HepG2 (cell line): Measurements from ENCODE around the gene SGPL1. TPM values are rescaled to one million over a fixed set of nuclear protein-coding genes. Genes with fewer than 3 reads are reported as not detected.

Source experiments
- MTF1 ChIP-seq: sonication (generic); formaldehyde crosslinking; IDR thresholded peaks from 2 replicates; pipeline ENCODE4 v1.5.0; 2020; ENCODE audit warnings: missing genetic modification reagents
- MXD3 ChIP-seq: IDR thresholded peaks from 2 replicates; pipeline ENCODE4 v1.6.1; 2016; ENCODE audit warnings: mild to moderate bottlenecking, missing biosample characterization, missing genetic modification reagents
- PITX1 ChIP-seq: sonication (generic); formaldehyde crosslinking; IDR thresholded peaks from 2 replicates; pipeline ENCODE4 v1.5.1; 2020; ENCODE audit warnings: mild to moderate bottlenecking, missing genetic modification reagents
- XBP1 ChIP-seq: sonication (generic); formaldehyde crosslinking; IDR thresholded peaks from 2 replicates; pipeline ENCODE4 v1.5.0; 2020; ENCODE audit warnings: missing genetic modification reagents
- ZBTB7B ChIP-seq: sonication (generic); formaldehyde crosslinking; IDR thresholded peaks from 2 replicates; pipeline ENCODE4 v1.4.0; 2020; ENCODE audit warnings: missing genetic modification reagents
- ZHX2 ChIP-seq, 2 experiments: sonication (generic) in 1 of 2; formaldehyde crosslinking in 1 of 2; IDR thresholded peaks; 2 replicates each; pipeline versions ENCODE4 v1.6.1 to v1.9.0; 2014 to 2022; ENCODE audit warnings: antibody characterized with exemption in 1 of 2, borderline replicate concordance in 1 of 2, inconsistent platforms in 1 of 2, low read depth in 1 of 2, missing genetic modification reagents in 1 of 2
- ZMAT3 ChIP-seq: sonication (generic); formaldehyde crosslinking; conservative IDR thresholded peaks from 2 replicates; pipeline ENCODE4 v1.7.0; 2021; ENCODE audit warnings: missing genetic modification reagents
- ZNF232 ChIP-seq: sonication (generic); formaldehyde crosslinking; IDR thresholded peaks from 2 replicates; pipeline ENCODE4 v1.4.0; 2020; ENCODE audit warnings: missing genetic modification reagents, borderline replicate concordance
- ZNF407 ChIP-seq: sonication (generic); formaldehyde crosslinking; IDR thresholded peaks from one replicate; pipeline ENCODE4 v1.5.1; 2020; ENCODE audit warnings: mild to moderate bottlenecking, missing genetic modification reagents; ENCODE audit errors: not compliant biosample characterization
- ZNF746 ChIP-seq: sonication (generic); formaldehyde crosslinking; IDR thresholded peaks from 2 replicates; pipeline ENCODE4 v1.8.0; 2022; ENCODE audit warnings: mild to moderate bottlenecking, missing genetic modification reagents
- polyA plus RNA-seq, 8 experiments: library from polyadenylated mRNA; depleted of rRNA in 3 of 8; stranded (reverse) in 7 of 8; unstranded in 1 of 8; fragments of >200 nt; fragmentation: Illumina TruSeq in 4 of 8; extraction: Trizol in 4 of 8; gene quantifications; 2 replicates each; pipeline versions ENCODE4 v1.2.1 to v1.2.3, GENCODE V29; 2011 to 2016; ENCODE audit warnings: low read depth in 4 of 8, missing spikeins in 1 of 8, mixed read lengths in 1 of 8; ENCODE audit not compliant: insufficient read depth in 1 of 8
- total RNA-seq, 5 experiments: library from RNA; depleted of rRNA; stranded (reverse); fragments of >200 nt; fragmentation: Illumina TruSeq; extraction: Trizol; gene quantifications; 2 replicates each; pipeline ENCODE4 v1.2.3, GENCODE V29; 2016; ENCODE audit warnings: low read depth in 1 of 5

SGPL1 gene
- total and polyA plus RNA-seq, 2 of the 13 experiments (the other 11 are each of a cell fraction or from before 2014, with no cell fraction given): 17.6 to 25.0 TPM

- TF ChIP-seq PITX1 (CRISPR knock-in tag) (peak; percentile 19; the same call in 1 of the 2 replicates), MTF1 (CRISPR knock-in tag) (peak; percentile 66; the same call in 1 of the 2 replicates), ZHX2 (IDR thresholded peaks at IDR 0.05; ENCODE audit: low read depth) (no peak), ZHX2 (CRISPR knock-in tag; IDR thresholded peaks at IDR 0.05; ENCODE audit: borderline replicate concordance) (no peak), ZNF232 (CRISPR knock-in tag) (no peak), ZNF407 (CRISPR knock-in tag) (no peak), XBP1 (no peak), ZBTB7B (CRISPR knock-in tag) (peak; percentile 72), MXD3 (CRISPR knock-in tag) (peak; percentile 54; the same call in 1 of the 2 replicates), ZMAT3 (CRISPR knock-in tag) (peak; percentile 86), ZNF746 (CRISPR knock-in tag) (peak; percentile 86)
Observed at GRCh38 chr10:70887804-70888800, 72.4 kb downstream of the SGPL1 start, which contains the start of gene PCBD1 (continued).
